Anterior cingulate cortex (tissue), 58 donors: ENCODE measurements around the gene OBSCN.

Experiments
- DNase-seq, 58 donors: peaks; one replicate each; lab custom pipeline; 2025; lab: John Stamatoyannopoulos, UW

The OBSCN gene, protein sequence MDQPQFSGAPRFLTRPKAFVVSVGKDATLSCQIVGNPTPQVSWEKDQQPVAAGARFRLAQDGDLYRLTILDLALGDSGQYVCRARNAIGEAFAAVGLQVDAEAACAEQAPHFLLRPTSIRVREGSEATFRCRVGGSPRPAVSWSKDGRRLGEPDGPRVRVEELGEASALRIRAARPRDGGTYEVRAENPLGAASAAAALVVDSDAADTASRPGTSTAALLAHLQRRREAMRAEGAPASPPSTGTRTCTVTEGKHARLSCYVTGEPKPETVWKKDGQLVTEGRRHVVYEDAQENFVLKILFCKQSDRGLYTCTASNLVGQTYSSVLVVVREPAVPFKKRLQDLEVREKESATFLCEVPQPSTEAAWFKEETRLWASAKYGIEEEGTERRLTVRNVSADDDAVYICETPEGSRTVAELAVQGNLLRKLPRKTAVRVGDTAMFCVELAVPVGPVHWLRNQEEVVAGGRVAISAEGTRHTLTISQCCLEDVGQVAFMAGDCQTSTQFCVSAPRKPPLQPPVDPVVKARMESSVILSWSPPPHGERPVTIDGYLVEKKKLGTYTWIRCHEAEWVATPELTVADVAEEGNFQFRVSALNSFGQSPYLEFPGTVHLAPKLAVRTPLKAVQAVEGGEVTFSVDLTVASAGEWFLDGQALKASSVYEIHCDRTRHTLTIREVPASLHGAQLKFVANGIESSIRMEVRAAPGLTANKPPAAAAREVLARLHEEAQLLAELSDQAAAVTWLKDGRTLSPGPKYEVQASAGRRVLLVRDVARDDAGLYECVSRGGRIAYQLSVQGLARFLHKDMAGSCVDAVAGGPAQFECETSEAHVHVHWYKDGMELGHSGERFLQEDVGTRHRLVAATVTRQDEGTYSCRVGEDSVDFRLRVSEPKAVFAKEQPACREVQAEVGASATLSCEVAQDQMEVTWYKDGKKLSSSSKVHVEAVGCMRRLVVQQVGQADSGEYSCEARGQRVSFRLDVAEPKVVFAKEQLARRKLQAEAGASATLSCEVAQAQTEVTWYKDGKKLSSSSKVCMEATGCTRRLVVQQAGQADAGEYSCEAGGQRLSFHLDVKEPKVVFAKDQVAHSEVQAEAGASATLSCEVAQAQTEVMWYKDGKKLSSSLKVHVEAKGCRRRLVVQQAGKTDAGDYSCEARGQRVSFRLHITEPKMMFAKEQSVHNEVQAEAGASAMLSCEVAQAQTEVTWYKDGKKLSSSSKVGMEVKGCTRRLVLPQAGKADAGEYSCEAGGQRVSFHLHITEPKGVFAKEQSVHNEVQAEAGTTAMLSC (N-terminal part only)

DNA sequence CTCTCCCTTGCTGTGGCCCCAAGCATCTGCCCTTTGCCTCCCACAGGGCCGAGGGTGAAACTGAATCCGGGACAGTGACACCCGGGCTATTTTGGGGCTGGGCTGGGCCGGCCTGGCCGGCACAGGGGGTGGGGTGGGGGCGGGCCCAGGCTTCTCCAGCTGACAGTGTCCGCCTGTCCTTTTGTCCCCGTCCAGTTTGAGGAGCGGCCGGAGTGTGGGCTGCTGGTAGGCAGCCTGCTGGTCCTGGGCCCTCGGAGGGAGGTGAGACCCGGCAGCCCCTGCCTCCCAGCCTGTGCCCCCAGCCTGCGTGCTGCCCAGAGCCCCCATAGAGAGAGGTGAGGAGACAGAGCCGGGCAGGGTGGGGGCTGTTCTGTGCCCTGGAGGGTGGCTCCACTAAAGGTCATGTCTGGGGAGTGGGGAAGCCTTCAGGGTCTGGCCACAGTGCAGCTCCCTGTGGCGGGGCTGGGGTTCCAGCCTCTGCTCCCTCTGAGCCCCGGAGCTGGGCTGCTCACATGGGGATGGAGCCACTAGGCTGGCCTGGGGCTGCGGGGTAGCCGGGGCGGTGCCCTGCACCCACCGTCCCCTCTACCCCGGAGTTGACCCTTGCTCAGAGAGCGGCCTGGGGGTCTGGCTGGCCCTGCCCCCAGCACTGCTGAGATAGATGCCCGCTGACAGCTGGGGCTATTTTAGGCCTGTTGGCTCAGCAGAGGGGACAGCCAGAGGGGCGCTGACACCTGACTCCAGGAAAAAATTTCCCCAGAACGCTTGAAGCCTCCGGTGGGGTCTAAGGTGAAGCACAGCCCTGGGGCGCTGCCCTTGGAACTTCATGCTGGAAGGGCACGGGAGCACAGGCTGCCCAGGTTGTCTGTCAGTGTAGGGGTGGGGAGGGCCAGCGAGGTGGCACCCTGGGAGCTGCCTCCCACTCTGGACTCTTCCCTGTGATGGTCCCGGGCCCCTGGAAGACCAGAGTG lies at the start of gene OBSCN:
TSS of gene OBSCN (plus strand) at position 194 of the 971 bp plus-strand sequence. CDS start 3,740 bp downstream, outside the sequence.
- DNase-seq = no peak

DNA sequence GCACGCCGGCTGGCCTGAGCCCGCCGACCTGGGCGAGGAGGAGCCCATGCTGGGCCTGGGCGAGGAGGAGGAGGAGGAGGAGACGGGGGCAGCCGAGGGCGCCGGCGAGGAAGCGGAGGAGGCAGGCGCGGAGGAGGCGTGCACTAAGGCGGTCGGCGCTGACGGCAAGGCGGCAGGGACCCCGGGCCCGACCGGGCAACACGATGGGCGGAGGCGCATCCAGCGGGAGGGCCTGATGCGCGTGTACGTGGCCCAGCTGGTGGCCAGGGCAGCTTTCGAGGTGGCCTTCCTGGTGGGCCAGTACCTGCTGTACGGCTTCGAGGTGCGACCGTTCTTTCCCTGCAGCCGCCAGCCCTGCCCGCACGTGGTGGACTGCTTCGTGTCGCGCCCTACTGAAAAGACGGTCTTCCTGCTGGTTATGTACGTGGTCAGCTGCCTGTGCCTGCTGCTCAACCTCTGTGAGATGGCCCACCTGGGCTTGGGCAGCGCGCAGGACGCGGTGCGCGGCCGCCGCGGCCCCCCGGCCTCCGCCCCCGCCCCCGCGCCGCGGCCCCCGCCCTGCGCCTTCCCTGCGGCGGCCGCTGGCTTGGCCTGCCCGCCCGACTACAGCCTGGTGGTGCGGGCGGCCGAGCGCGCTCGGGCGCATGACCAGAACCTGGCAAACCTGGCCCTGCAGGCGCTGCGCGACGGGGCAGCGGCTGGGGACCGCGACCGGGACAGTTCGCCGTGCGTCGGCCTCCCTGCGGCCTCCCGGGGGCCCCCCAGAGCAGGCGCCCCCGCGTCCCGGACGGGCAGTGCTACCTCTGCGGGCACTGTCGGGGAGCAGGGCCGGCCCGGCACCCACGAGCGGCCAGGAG lies 49.5 kb upstream of the OBSCN start:
- no peak for DNase-seq

DNA sequence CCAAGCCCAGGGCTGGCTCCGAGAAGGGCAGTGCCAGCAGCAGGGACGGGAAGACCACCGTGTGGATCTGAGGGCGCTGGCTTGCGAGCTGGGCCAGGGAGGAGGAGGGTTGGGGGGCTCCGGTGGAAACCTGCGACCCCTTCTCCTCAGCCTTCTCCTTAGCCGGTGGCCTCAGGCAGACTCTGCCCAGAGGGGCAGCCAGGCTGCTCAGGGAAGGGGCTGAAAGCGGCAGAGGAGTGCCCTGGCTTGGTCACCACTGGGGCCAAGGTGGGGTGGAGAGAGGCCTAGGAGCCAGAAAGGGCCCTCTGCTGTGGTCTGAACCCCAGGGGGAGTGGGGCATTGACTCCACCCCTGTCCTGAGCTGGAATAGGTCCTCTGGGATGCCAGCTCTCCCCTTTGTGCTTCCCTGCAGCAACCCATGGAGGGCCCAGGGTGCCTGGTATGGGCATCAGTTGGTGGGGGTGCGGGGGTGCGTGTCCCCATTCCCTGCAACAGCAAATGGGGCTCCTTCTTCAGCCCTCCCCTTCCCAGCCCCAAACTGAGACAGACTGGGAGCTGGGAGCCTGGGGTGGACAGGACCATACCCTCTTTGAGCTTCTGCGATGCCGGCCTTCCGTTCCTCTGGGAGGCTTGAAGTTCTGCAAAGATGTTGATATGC lies 48.7 kb upstream of the OBSCN start:
- no peak for DNase-seq

DNA sequence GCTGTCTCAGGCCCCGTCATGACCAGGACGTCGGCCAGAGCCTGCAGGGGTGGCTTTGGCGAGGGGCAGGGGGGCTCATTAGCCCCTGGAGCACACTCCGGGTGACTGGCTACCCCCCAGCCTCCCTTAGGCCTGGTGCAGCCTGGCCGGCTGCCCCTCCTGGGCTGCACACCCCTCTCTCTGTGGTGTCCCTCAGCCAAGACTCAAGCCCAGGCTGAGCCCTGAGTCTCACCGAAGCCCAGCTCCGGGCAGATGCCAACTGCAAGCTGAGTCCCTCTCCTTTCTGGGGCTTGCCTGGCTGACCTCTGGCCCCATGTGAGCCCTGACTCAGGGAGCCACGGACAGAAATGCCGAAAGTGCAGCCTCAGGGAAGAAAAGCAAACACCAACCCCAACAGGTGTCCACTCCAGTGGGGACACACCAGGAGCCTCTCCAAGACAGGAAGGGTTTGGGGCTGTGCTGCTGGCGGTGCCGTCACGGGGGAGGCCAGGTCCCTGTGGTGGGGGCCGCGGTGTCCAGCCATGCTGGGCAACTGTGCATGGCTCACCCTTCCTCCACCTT lies 47.6 kb upstream of the OBSCN start:
- DNase-seq = no peak

DNA sequence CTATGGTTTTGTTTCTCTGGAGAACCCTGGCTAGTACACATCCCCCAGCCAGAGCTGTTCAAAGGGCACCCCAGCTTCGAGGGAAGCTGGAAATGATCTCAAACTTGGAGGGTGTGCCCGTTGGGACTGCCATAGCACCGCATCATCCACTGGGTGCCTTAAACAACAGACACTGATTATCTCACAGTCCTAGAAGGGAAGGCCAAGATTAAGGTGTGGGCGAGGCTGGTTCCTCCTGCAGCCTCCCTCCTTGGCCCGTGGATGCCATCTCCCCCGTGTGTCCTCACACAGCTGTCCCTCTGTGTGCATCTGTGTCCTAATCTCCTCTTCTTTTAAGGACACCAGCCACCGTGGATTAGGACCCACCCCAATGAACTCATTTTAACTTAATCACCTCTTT lies 46.5 kb upstream of the OBSCN start:
- DNase-seq = no peak

DNA sequence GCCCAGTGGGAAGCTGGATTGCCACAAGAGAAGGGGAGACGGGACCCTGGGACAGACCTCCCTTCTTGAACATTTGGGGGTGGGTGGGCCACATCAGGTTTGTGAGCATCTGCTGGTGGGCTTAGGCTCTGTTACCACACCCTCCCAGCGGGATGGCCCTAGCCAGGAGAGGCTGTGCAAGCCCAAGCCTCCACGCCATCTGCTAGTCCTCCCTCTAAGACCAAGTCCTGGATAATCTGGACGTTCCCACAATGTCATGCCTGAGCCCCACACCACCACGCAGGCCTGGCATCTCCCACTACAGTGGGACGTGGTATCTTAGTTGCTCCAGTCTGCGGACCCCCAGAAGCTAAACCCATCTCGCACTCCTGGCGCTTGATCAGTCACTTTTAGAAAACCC lies 46.0 kb upstream of the OBSCN start:
- DNase-seq = no peak

DNA sequence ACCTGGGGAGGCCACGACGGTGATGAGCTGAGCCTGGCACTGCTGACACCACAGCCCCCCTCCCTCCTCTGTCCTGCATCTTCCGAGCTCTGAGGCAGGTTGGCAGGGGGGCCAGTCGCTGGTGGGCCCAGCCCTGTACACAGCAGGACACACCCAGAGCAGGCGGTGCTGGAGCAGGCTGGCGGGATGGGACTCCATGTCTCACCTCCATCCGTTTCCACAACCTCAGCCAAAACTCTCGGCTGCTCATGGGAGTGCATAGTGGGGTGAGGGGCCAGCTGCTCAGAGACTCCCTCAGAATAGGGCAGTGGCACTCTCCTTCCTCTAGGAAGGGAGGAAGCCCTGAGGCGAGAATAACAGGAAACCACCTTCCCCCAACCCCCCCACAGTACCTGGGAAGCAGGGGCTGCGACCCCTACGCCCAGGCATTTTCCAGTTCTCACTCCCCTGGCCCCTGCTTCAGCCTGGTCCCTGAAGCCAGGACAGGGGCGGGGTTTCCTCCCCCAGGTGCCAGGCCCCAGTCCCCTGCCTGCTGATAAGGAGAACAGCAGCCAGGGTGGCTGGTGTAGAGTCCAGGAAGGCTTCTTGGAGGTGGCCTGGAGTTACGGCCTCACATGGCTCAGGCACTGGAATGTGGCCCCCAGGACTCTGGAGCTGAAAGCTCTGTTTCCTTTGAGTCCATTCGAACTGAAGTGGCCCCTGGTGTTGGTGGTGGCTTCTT lies 45.4 kb upstream of the OBSCN start:
- DNase-seq = no peak

DNA sequence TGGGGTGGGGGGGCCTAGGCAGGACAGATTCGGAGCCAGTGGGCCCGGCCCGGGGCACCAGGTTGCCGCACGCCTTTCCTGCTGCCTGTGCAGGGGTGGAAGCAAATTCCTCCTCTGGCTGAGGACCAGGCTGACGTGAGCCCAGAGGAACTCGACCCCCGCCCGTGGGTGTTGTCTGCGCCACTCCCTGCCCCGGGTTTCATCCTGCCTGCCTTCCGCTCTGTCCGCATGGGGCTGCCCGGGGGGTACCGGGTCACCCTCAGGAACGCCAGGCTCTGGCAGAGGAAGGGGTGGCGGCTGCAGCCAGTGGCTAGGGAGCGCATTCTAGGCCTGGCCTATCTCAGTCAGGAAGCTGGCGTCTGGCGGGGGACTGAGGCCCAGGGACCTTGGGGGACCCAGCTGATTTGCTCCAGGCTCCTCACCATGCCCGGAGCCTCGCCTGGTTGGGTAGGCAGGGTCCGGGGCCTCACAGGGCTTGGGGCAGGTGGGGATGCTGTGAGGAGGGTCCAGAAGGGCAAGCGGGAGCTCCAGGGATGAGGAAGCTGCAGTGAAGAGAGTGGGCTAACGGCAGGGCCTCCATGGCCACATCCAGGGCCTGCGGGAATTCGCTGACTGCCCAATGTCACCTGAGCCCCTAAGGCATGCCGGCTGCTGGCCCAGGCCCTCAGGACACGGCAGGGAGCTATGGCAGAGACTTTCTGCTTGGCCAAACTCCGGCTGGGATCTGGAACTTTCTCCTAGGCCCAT lies 44.7 kb upstream of the OBSCN start:
- DNase-seq = no peak

DNA sequence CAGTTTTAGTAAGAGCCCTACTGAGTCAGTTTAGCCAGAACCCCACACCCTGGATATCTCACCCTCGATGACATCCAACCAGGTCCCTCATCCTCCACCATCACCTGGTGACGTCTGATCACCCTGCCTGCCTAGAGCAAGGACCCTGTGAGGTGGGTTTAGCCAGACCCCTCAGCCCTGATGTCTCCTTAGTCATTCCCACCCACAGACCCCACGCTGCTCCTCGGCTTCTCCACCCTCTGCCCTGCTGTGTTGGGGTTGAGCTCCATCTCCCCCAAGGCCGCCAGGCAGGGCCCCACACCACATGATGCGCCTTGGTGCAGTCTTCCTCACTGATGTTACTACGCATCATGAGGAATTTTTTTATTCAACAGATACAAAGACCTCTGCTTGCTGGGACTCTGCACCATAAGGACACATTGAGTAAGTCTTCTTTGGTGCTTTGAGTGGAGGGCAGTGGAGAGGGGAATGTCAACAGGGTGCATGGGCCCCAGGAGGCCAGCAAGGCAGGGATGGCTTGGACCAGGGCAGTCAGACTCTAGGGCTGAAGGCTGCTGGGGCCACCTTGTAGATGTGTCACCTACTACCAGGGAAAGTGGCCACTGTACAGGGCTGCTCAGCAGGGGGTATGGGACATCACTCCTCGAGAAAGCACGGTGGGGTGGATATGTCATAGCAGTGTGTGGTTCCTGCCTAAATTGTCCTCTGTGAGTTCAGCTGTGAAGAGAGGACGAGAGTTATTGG lies 43.9 kb upstream of the OBSCN start:
- DNase-seq = no peak

DNA sequence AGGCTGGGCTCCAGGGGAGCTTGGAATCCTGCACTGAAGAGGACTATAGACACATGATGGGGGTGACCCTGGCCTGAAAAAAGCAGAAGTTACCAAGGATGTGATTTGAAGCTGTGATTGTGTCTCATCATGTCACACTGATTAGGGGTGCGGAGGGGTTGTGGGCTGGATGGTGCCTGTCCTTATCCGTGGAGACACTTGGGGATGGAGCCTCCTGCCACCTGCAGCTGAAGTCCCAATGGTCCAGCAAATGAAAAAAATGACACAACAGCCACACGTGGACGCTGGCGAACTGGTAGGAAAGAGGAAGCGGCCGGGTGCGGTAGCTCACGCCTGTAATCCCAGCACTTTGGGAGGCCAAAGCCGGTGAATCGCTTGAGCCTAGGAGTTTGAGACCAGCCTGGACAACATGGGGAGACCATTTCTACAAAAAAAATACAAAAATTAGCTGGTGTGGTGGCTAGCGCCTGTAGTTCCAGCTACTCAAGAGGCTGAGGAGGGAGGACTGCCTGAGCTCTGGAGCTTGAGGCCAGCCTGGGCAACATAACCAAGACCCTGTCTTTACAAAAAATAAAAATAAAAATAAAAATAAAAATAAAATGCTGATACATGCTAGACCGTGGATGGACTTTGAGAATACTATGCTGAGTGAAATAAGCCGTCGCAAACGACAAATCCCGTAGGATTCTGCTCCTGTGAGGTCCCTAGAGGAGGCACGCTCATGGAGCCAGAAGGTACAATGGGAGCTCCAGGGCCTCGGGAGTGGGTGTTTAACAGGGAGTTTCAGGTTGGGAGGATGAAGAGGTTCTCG lies 43.1 kb upstream of the OBSCN start:
- DNase-seq = peak in 1 of 58 donors; percentile 10

DNA sequence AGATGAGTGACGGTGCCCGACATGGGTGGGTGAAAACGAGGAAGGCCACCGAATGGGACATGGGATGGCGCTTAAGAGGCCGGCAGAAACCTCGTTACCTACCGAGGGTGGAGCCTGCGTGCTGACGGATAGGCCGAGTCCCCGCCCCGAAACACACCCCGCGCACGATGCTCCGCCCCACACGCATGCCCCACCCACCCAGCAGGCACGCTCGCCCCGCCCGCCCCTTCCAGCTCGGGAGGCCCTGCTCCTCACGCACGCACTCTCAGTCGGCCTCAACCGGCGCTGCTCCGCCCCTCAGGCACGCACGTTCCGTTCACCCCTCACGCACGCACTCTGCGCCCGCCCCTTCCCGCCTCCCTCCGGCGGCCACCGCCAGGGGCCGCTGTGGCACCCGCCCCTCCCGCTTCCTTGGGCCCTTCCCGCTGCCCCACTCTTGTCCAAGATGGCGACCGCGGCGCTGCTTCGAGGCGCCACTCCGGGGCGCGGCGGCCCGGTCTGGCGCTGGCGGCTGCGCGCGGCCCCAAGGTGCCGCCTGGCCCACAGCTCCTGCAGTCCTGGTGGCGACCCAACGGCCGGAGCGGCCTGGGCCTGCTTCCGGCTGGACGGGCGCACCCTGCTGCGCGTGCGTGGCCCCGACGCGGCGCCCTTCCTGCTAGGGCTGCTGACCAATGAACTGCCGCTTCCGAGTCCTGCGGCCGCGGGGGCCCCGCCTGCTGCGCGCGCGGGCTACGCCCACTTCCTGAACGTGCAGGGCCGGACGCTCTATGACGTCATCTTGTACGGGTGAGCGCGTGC lies 42.3 kb upstream of the OBSCN start, which contains the start of gene IBA57:
TSS of gene IBA57 (plus strand) at position 433 of the 798 bp plus-strand sequence. CDS start at position 446, 13 bp downstream.
- DNase-seq = peak; percentile 76 to 100 (median 99)

DNA sequence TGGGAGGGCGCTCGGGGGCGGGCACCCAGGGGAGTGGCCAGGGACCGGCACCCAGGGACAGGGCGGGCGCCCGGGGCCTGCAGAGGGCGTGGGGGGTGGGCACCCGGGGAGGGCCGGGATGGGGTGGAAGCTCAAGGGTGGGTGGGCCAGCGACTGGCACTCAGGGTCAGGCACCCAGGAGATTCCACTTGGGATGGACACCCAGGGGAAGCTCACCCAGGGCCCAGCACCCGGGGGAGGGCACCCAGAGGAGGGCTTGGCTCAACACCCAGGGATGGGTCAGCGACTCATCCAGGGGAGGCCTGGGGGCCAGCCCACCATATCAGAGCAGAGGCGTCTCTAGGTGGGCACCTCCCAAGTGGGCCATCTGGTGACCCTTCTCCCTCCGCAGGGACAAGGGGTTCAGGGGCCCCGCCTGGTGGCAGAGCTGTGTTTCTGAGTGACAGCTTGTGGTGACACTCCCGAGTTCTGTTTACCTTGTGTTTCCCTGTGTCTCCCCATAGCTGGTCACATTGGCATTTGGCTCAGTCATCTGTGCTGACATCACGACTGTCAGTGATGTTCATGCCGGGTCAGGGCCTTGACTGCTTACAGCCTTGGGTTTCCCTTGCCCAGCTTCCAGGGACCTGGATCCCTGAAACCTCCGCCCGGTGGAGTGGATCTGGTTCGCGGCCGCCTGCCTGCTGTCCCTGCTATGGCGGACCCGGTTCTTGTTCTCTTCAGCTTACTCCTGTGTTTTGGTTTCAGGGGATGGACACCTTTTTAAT lies 41.5 kb upstream of the OBSCN start:
- peak in 42 of 58 donors; percentile 42 to 89 (median 67) for DNase-seq
